Stomach (tissue), 4 donors: ENCODE data around the gene OR10AG1.

ENCODE experiments used
- CTCF ChIP-seq, 7 experiments: fragments of 450-650 bp in 4 of 7; fragments of 200-600 bp in 3 of 7; sonication (generic) in 3 of 7; IDR thresholded peaks; one replicate each; pipeline ENCODE4 v1.5.1; 2016 to 2019; ENCODE audit warnings: antibody characterized with exemption in 7 of 7, control low read depth in 2 of 7, mild to moderate bottlenecking in 1 of 7
- EP300 ChIP-seq: sonication (generic); formaldehyde crosslinking; IDR thresholded peaks from one replicate; pipeline ENCODE4 v1.6.1; 2017; ENCODE audit warnings: antibody characterized with exemption
- POLR2A ChIP-seq, 4 donors: fragments of 450-650 bp; IDR thresholded peaks; one replicate each; pipeline ENCODE4 v1.6.1; 2016; ENCODE audit warnings: antibody characterized with exemption in 4 of 4, control low read depth in 2 of 4, mild to moderate bottlenecking in 1 of 4, moderate library complexity in 1 of 4
- POLR2AphosphoS5 ChIP-seq, 3 donors: sonication (generic); formaldehyde crosslinking; IDR thresholded peaks; one replicate each; pipeline ENCODE4 v1.6.1; 2016; ENCODE audit warnings: antibody characterized with exemption in 3 of 3

GRCh38 chr11:55970935-55971334 lies 1.2 kb upstream of the OR10AG1 start:
- no peak for TF ChIP-seq CTCF (IDR thresholded peaks at IDR 0.05)
- no peak for TF ChIP-seq POLR2A (IDR thresholded peaks at IDR 0.05)
- TF ChIP-seq POLR2AphosphoS5 (IDR thresholded peaks at IDR 0.05): no peak
- TF ChIP-seq EP300: no peak
